Measurements from ENCODE around the gene ACOD1. TPM values are rescaled to one million over a fixed set of nuclear protein-coding genes. Genes with fewer than 3 reads are reported as not detected.

ACOD1 gene
- total RNA-seq, 1 experiment from 2014 or later = not detected

DNA sequence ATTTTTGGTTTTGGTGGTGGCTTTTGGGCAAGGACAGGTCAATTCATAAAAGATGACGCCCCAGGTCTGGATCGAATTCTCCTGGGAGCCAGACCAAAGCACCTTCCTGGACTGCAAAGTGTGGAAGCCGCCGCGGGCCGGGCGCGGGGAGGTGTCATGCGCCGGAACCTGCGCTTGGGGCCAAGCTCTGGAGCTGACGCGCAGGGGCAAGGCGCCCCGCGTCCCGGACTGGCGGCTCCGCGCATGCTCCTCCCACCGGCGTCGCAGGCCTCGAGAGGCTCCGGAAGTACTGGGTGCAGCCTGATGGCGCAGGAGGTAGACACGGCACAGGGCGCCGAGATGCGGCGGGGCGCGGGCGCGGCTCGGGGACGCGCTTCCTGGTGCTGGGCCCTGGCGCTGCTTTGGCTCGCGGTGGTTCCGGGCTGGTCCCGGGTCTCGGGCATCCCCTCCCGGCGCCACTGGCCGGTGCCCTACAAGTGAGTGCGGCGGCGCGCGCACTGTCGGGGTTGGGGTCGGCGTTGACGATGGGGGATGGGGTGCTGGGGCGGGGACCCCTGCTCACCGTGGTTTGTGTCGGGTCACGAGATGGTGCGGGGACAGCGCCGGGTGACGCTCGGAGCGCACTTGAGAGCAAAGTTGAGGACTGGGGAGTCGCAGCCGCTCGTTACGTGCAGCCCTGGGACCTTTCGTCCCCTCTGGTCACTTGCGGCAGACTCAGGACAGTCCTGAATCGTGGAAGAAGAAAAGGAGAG, 43.7 kb downstream of the ACOD1 start, which contains the start of gene CLN5:
Gene CLN5, plus strand, starts transcription at position 286 of the 752 bp plus-strand sequence. Its CDS starts 18 bp downstream, at position 304.
- peak; percentile 92 for DNase-seq (ENCODE audit: low read depth)

DNA sequence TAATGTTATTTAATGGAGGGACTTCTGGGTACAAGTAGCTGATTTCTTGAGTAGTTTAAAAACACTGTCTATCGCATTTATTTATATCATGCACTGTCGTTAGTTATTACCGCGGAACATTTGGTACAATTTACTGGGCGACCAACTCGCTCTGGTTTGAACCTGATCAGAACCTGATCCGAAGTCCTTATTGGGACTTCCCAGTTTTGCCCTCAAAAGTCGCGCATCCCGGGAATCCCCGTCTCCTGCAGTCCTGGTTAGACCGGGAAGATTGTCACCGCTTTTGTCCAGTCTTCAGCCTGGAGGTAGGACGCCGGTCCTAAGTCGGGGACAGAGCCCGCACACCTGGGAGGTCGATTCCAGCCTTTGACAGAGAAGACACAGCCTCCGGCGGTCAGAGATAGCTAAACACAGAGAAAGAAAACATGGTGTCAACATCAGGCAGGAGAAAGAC, 44.3 kb downstream of the ACOD1 start:
- DNase-seq (ENCODE audit: low read depth) = peak; percentile 18

DNA sequence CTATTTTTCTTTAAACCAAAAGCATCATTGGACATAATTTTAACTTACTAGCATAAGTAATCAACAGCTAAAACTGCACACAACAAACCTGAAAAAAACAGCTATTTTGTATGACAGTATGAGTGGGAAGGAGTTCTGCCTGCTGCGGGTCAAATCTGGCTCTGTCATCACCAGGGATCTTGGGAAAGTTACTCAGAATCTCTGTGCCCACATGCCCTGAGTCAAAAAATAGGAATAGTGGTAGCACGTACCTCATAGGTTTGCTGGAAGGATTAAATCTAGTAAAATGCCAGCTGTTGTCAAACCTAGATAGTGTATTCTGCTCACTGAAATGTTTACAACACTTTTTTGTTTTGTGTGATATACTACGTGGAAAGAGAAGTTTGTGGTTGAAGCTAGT, 44.7 kb downstream of the ACOD1 start:
- no peak for DNase-seq (ENCODE audit: low read depth)

DNA sequence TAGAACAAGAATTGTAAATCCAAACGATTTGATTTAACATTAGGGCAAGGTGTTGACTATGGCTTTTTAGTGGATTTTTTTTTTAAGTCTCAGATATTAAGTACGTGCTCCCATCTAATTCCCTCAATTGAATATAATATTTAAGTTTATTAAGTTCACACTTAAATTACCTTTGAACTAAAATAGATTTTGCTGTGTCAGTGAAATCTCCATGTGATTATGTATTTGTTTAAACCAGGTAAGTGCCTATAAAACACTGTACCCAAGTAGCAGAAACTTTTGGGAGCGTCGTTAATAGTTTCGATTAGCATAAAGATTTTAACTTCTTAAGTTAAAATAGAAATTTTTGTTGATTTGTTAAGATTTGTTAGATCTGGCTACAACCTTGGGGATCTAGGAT, 45.2 kb downstream of the ACOD1 start:
- no peak for DNase-seq (ENCODE audit: low read depth)

DNA sequence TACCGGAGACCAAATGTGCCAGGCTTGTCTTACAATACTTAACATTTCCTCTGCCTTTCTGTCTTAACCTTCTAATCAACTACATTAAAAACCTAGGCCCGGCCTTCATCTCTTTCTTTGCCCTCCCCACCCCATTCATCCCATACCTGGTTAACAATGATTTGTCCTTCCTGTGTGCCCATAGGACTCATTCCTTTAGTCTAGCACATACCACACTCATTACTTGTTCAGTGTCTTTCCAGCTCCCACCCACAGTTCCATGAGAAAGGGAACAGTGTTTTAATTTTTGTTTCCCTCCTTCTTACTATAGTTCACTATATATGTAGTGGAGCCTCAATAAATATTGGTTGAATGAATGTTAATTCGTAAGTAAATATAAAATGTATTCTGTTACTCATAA, 46.0 kb downstream of the ACOD1 start:
- DNase-seq (ENCODE audit: low read depth) = no peak

DNA sequence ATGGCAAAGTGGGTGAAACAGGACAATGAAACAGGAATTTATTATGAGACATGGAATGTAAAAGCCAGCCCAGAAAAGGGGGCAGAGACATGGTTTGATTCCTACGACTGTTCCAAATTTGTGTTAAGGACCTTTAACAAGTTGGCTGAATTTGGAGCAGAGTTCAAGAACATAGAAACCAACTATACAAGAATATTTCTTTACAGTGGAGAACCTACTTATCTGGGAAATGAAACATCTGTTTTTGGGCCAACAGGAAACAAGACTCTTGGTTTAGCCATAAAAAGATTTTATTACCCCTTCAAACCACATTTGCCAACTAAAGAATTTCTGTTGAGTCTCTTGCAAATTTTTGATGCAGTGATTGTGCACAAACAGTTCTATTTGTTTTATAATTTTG, 52.2 kb downstream of the ACOD1 start:
- no peak for DNase-seq (ENCODE audit: low read depth)

DNA sequence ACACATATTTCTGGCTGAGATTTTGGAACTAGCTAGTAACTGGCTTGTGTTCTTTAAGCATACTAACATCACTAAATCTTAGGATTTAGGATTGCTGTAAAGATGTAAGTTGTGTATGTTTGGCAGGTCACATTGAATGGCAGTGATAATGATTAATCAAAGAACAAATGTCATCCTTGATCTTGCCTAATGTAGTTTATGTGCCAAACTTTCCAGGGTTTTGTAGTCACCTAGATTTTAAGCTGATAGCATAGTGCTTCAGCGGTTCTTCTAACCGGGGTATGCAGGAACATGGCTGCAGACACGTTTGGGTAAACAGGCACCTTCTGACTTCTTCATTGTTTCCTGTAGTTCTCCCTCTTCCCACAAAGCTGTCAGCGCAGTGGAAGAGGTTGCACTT, 53.2 kb downstream of the ACOD1 start:
- DNase-seq (ENCODE audit: low read depth) = no peak

DNA sequence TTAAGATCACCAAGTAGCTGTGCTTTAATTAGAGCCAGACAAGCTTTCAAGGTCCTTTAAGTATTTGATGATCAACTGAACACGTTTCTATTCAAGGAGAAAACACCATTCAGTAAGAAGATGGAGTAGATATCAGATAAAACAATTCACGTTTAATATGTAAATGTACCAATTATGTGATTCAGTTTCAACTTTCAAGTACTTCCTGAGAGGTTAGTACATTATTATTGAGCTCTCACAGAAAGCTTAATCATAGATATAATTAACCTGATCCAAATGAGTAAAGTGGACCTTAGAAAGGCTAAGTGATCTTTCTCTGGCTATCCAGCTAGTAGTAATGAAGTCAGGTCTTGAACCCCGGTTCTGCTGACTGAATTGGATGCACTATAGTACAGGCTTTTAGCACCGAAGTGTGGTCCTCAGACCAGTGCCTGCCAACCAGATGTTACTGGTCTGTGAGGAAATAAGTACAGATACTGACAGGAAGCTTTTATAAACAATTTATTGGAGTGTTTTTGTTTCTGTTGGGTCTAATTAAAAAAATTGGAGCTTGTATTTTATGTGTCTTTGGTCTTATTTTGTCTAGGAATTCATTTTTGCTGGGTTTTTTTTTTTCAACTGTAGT, 53.8 kb downstream of the ACOD1 start:
- DNase-seq (ENCODE audit: low read depth) = no peak

DNA sequence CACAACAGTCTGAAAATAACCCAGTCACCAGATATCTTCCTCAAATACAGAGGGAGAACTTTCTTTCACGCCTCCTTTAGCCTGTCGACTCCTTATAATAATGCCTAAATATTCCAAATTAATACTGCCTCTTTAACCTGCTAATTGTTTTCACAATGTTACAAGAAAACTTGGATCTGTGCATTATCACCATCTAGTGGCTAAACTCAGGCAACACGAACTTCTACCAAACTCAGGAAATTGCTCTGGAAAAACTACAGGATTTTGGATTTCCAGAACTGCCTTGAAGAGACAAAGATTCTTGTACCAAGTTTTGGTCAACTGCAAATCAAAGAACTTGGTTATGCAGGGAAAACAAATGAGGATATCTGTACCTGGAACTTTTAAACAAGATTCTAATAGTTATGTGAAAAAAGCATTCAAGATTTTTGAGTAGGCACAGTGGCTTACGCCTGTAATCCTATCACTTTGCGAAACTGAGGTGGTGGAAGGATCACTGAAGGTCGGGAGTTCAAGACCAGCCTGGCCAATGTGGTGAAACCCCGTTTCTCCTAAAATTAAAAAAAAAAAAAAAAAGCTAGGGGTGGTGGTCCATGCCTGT, 54.4 kb downstream of the ACOD1 start:
- no peak for DNase-seq (ENCODE audit: low read depth)

Other genes starting within 250 kb of the ACOD1 start
- gene KCTD12, start 62.1 kb upstream of the ACOD1 start, total RNA-seq (2014; rRNA removed; shearing (Covaris generic)) = 4.2 and 5.0 TPM in 2 replicates
- 13.9 and 15.7 TPM in 2 replicates for gene CLN5, start 43.6 kb downstream of the ACOD1 start, total RNA-seq (2014; rRNA removed; shearing (Covaris generic))
- 15.6 and 21.6 TPM in 2 replicates for gene FBXL3, start 78.6 kb downstream of the ACOD1 start, total RNA-seq (2014; rRNA removed; shearing (Covaris generic))